Parathyroid adenoma (tissue), 2 donors: ENCODE data around the gene DISP2.
A peak's percentile ranks its signal among the peaks of the same experiment; 100 is the strongest.

ENCODE experiments used
- H2AFZ ChIP-seq: fragments of 300-600 bp; sonication (generic); one replicate; pipeline ENCODE4 v1.7.0; 2017; ENCODE audit warnings: antibody characterized with exemption, mild to moderate bottlenecking
- H3K27ac ChIP-seq: fragments of 300-600 bp; sonication (generic); one replicate; pipeline ENCODE4 v1.7.0; 2017
- H3K27me3 ChIP-seq: fragments of 300-600 bp; sonication (generic); one replicate; pipeline ENCODE4 v1.7.0; 2017; ENCODE audit warnings: low read length; ENCODE audit not compliant: control insufficient read depth, insufficient read depth
- H3K36me3 ChIP-seq: fragments of 300-600 bp; sonication (generic); one replicate; pipeline ENCODE4 v1.7.0; 2017; ENCODE audit warnings: low read length; ENCODE audit not compliant: control insufficient read depth, insufficient read depth
- H3K4me1 ChIP-seq: fragments of 300-600 bp; sonication (generic); one replicate; pipeline ENCODE4 v1.7.0; 2017; ENCODE audit warnings: control low read depth
- H3K4me2 ChIP-seq: fragments of 300-600 bp; sonication (generic); one replicate; pipeline ENCODE4 v1.7.0; 2017; ENCODE audit warnings: low read length
- H3K4me3 ChIP-seq: fragments of 300-600 bp; sonication (generic); one replicate; pipeline ENCODE4 v1.7.0; 2017; ENCODE audit warnings: low read depth, low read length
- H3K79me2 ChIP-seq: fragments of 300-600 bp; sonication (generic); one replicate; pipeline ENCODE4 v1.7.0; 2017; ENCODE audit warnings: control low read depth
- H3K9ac ChIP-seq: fragments of 300-600 bp; sonication (generic); one replicate; pipeline ENCODE4 v1.7.0; 2017; ENCODE audit warnings: mild to moderate bottlenecking
- H3K9me3 ChIP-seq: fragments of 300-600 bp; sonication (generic); one replicate; pipeline ENCODE4 v1.7.0; 2017; ENCODE audit warnings: low read length; ENCODE audit not compliant: control insufficient read depth
- TF ChIP-seq, protein P1 (sequence below): fragments of 300-600 bp; sonication (generic); IDR thresholded peaks from one replicate; pipeline ENCODE4 v1.7.0; 2017; ENCODE audit warnings: antibody characterized with exemption, mild to moderate bottlenecking
- donor health status: primary hyperparathyroidism.

DISP2 gene

DNA sequence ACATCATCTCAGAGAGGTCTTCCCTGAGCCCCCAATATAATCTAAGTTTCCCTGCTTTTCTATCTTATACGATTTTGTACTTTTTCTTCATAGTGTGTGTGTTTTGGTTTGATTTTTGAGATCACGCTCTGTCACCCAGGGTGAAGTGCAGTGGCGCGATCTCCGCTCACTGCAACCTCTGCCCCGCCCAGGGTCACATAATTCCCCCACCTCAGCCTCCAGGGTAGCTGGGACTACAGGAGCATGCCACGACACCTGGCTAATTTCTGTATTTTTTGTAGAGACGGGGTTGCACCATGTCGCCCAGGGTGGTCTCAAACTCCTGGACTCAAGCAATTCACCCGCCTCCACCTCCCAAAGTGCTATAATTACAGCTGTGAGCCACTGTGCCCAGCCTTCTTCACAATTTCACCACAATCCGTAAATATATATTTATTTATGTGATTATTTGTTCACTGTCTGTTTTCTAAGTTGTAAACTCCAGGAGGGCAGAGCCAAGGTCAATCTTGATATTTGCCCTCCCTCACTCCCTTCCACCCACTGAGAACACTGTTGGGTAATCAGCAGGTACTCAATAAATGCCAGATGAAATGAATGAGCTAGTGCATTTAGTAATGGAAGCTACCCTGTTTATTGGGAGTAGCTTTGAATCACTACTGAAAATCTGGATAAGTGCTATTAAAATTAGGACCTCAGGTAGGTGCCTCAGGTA lies 24.0 kb downstream of the DISP2 start:
- H3K27me3 ChIP-seq: no peaks in the 10 kb centered on the region
- no peaks in the 10 kb centered on the region for H3K79me2 ChIP-seq
- peak overlapping the region; percentile 93 for H2AFZ ChIP-seq
- H3K4me3 ChIP-seq: no peak overlapping the region
- H3K4me1 ChIP-seq: no peaks in the 10 kb centered on the region
- H3K36me3 ChIP-seq: no peaks in the 10 kb centered on the region
- no peaks in the 10 kb centered on the region for H3K9me3 ChIP-seq
- TF ChIP-seq, protein P1, sequence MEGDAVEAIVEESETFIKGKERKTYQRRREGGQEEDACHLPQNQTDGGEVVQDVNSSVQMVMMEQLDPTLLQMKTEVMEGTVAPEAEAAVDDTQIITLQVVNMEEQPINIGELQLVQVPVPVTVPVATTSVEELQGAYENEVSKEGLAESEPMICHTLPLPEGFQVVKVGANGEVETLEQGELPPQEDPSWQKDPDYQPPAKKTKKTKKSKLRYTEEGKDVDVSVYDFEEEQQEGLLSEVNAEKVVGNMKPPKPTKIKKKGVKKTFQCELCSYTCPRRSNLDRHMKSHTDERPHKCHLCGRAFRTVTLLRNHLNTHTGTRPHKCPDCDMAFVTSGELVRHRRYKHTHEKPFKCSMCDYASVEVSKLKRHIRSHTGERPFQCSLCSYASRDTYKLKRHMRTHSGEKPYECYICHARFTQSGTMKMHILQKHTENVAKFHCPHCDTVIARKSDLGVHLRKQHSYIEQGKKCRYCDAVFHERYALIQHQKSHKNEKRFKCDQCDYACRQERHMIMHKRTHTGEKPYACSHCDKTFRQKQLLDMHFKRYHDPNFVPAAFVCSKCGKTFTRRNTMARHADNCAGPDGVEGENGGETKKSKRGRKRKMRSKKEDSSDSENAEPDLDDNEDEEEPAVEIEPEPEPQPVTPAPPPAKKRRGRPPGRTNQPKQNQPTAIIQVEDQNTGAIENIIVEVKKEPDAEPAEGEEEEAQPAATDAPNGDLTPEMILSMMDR: no peak
- no peak overlapping the region for H3K4me2 ChIP-seq
- H3K27ac ChIP-seq: no peak overlapping the region
- H3K9ac ChIP-seq: no peak overlapping the region

DNA sequence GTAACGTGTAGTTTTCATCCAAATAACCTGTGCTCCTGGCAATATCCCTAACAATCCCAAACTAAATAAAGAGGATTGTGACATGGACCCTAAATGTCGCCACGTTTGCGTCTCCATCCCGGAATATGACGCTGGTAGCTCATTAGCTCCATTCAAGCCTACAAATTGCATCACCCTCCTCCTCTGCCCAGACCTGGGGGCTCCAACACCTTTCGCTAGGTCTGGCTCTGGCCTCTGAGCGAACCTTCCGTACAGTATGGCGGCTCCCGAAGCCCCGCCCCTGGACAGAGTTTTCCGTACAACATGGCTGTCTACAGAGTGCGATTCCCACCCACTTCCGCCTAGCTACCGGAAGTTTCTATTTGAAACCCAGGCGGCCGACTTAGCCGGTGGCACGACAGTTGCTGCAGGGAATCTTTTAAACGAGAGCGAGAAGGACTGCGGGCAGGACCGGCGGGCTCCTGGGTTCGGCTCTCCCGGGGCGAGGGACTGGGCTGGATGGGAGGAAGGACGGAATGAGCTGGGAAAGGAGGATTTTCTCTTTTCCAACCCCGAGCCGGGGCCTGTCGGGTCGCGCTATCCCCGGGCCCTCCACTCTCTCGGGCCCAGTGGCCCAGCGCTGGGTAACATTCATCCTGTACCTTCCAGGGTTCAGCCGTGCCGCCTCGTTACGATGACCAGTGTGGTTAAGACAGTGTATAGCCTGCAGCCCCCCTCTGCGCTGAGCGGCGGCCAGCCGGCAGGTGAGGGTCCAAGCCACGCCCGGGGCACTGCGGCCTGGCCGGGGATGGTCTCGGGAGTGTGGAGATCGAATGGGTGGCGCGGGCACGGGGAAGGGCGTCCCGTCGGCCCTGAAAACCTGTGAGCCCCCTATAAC lies 24.8 kb downstream of the DISP2 start, which contains the start of gene KNSTRN:
Gene KNSTRN (plus strand): TSS at position 142 of the 877 bp plus-strand sequence. CDS start 115 bp downstream, at position 257.
- H3K27me3 ChIP-seq: no peaks in the 10 kb centered on the region
- H3K9me3 ChIP-seq: no peaks in the 10 kb centered on the region
- peak within 1 kb of the TSS; percentile 93 for H2AFZ ChIP-seq
- no peaks in the 10 kb centered on the region for H3K4me1 ChIP-seq
- H3K4me2 ChIP-seq: peak within 1 kb of the TSS; percentile 58
- no peaks in the 10 kb centered on the region for H3K79me2 ChIP-seq
- no peak within 1 kb of the TSS for H3K27ac ChIP-seq
- no peak within 1 kb of the TSS for H3K9ac ChIP-seq
- peak within 1 kb of the TSS; percentile 71 for H3K4me3 ChIP-seq
- H3K36me3 ChIP-seq: no peaks in the 10 kb centered on the region
- TF ChIP-seq, protein P1: no peak

DNA sequence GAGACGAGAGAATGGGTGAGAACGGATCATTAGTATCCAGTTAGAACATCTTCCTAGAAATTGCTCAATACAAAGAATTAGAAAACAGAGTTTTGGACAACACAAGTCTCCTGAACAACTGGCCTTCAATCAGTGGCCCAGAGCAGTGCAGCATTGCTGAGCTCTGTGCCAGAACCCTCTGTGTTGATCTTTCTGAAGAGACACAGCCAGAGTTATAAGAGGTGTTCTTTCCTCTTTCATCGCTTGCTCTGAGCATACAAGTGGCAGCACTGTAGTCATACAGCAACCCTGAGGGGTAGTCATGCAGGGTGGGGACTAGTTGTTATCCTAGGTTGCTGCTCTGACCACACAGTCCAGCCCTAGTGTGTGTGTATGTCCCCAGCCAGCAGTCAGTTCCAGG lies 28.5 kb downstream of the DISP2 start:
- Histone ChIP-seq H2AFZ (no peak overlapping the region), H3K4me3 (no peak overlapping the region), H3K9ac (no peak overlapping the region), H3K4me2 (no peak overlapping the region), H3K4me1 (no peaks in the 10 kb centered on the region), H3K27ac (no peak overlapping the region), H3K27me3 (no peaks in the 10 kb centered on the region), H3K36me3 (no peaks in the 10 kb centered on the region), H3K9me3 (no peaks in the 10 kb centered on the region), H3K79me2 (no peaks in the 10 kb centered on the region)
- TF ChIP-seq, protein P1: no peak

DNA sequence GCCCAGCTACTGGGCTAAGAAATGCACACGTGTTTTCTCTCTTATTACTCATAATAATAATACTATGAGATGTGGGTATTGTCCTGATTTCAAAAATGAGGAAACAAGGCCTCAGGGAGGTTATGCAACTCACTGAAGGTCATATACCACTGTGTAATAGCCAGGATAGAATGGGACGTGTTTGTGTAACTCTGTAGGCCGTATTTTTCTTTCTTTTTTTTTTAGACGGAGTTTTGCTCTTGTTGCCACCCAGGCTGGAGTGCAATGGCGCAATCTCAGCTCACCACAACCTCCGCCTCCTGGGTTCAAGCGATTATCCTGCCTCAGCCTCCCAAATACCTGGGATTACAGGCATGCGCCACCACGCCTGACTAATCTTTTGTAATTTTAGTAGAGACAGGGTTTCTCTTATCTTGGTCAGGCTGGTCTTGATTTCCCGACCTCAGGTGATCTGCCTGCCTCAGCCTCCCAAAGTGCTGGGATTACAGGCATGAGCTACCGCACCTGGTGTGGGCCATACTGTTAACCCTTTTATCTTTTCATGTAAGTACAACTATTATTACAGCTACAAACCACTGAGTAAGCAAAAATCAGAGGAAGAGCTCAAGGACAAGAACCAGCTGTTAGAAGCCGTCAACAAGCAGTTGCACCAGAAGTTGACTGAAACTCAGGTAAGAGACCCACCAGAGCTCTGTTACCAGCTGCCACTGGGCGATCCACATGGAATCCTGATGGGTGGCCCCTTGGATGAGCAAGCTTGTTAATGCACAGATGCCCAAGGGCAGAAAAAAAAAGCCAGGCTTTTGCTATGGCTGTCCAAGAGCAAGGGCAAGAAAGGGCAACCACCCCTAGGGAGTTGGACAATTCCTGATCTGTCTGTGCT lies 31.2 kb downstream of the DISP2 start:
- TF ChIP-seq, protein P1: no peak
- Histone ChIP-seq H3K36me3 (no peaks in the 10 kb centered on the region), H3K9ac (no peak overlapping the region), H3K27ac (no peak overlapping the region), H3K4me3 (no peak overlapping the region), H3K79me2 (no peaks in the 10 kb centered on the region), H3K4me1 (no peaks in the 10 kb centered on the region), H3K27me3 (no peaks in the 10 kb centered on the region), H2AFZ (no peak overlapping the region), H3K9me3 (no peaks in the 10 kb centered on the region), H3K4me2 (no peak overlapping the region)
